Rectal smooth muscle tissue (tissue), 1 donor: ENCODE data around the gene TIGD3.

ENCODE experiments used
- H3K27ac ChIP-seq: one replicate; pipeline ENCODE4 v1.7.0; 2013; ENCODE audit warnings: low read depth, low read length, inconsistent platforms
- H3K27me3 ChIP-seq: one replicate; pipeline ENCODE4 v1.7.0; 2013; ENCODE audit warnings: low read length; ENCODE audit not compliant: control insufficient read depth, insufficient read depth
- H3K36me3 ChIP-seq: one replicate; pipeline ENCODE4 v1.7.0; 2013; ENCODE audit warnings: low read length; ENCODE audit not compliant: control insufficient read depth, insufficient read depth
- H3K4me1 ChIP-seq: one replicate; pipeline ENCODE4 v1.7.0; 2013; ENCODE audit warnings: low read length; ENCODE audit not compliant: control insufficient read depth, insufficient read depth
- H3K4me3 ChIP-seq: one replicate; pipeline ENCODE4 v1.7.0; 2013; ENCODE audit warnings: low read length
- H3K9ac ChIP-seq: one replicate; pipeline ENCODE4 v1.7.0; 2013; ENCODE audit warnings: low read length

The TIGD3 gene, protein sequence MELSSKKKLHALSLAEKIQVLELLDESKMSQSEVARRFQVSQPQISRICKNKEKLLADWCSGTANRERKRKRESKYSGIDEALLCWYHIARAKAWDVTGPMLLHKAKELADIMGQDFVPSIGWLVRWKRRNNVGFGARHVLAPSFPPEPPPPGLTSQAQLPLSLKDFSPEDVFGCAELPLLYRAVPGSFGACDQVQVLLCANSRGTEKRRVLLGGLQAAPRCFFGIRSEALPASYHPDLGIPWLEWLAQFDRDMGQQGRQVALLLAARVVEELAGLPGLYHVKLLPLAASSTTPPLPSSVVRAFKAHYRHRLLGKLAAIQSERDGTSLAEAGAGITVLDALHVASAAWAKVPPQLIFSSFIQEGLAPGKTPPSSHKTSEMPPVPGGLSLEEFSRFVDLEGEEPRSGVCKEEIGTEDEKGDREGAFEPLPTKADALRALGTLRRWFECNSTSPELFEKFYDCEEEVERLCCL

DNA sequence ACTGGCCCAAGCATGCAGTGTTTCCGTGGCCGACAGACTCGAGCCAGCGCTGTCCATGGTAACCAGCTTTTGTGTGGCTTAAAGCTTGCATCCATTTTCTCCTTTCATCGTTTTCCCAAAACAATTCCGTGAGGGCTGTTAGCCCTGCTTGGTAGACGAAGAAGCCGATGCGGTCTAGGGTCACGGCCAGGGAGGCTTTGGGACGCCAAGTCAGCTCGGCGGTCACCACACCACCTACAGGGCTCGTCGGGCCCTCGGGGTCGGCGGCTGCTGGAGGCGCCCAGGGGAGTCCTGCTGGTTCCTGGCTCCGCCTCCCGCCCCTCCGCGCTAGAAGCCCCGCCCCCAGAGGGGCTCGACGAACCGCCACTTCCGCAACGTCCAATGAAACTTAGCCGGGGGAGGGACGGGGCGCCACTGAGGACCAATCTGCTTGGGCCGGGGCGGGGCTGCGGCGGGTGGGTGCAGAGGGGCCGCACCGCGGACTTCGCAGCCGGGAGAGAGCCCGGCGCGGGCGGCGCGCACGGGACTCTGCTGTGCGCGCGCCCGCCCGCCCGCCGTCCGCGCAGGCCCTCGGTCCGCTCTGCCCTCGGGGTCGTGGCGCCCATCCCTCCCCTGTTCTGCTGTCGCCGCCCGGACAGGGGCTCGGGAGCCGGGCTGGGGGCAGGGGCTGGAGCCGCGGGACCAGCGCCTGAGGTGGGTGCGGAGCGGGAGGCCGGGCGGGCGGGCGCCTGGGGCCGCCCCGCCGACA lies at the start of gene TIGD3:
Gene TIGD3, plus strand, starts transcription at position 487 of the 748 bp plus-strand sequence. CDS start 1,058 bp downstream, outside the sequence.
- Histone ChIP-seq H3K27me3 (peaks cover 2% of the 10 kb centered on the region), H3K27ac (peak within 1 kb of the TSS; percentile 11), H3K4me1 (peaks cover 6% of the 10 kb centered on the region), H3K36me3 (peaks cover 12% of the 10 kb centered on the region), H3K9ac (no peak within 1 kb of the TSS), H3K4me3 (peak within 1 kb of the TSS; percentile 68)

DNA sequence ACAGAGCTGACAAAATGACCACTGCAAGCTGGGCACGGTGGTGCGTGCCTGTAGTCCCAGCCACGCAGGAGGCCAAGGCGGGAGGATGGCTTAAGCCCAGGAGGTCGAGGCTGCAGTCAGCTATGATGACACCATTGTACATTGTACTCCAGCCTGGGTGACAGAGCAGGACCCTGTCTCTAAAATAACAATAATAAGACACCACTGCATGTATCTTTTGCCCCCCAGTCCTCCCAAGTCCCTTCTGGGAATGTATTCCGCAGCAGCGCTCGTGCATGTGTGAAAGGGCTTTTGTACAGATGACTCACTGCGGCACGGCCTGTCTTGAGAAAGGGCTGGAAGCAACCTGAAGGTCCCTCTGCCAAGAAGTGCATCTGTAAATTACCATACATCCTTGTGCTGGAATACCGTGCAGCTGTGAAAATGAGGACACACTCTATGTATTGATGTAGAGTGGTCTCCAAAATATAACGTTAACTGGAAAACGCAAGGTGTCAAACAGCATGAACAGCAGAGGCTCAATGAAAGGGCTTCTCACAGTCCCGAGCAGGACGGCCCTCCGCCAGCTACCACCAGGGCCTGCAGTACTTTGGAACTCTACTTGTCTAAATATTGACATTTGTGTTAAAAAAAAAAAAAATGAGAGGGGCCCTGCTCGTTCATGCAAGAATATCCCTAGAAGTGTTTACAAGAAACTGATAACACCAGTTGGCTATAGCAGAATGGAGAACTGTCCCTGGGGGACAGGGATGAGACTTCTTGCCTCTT lies 48.9 kb upstream of the TIGD3 start:
- Histone ChIP-seq H3K9ac (no peak overlapping the region), H3K4me3 (no peak overlapping the region), H3K27me3 (no peaks in the 10 kb centered on the region), H3K36me3 (no peaks in the 10 kb centered on the region), H3K4me1 (peaks cover 20% of the 10 kb centered on the region), H3K27ac (peak overlapping the region; percentile 78)

DNA sequence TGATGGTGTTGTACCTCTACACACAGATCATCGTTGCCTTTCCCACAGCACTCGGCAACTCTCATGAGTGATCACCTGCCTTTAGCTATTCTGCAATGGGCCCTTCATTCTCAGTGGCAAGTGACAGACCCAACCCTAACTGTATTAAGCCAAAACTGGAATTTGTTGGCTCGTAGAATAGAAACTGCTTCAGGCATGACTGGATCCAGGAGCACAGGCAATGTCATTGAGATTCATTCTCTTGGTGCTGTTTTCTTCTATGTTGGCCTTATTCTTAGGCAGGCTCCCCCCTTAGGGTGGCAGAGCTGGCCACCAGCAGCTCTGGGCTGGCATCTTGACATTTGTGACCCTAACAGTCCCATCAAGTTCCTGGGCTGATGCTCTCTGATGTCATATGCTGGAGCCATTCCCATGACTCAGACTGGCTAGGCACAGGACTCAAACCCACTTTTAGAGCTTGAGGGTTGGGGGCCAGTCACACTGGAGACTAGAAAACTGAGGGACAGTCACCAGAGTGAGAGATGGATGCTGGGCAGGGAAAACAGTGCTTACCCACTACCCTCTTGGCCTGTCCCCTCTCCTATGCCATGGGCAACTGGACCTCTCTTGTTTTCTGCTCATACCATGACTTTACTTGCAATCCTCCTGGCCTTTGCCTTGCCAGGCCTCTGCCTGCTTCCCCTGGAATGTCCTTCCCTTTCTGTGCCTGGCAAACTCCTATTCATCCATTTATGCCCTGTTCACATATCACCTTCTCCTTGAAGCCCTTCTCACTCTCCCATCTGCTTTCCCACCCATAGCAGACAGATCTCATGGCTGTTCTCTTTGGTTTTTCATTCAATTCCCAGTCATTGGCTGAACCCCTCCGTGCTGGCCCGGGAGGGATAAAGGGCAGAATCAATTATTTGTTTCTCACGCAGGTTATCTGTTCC lies 47.0 kb upstream of the TIGD3 start:
- Histone ChIP-seq H3K4me1 (peaks cover 12% of the 10 kb centered on the region), H3K4me3 (no peak overlapping the region), H3K9ac (no peak overlapping the region), H3K27me3 (no peaks in the 10 kb centered on the region), H3K27ac (no peak overlapping the region), H3K36me3 (no peaks in the 10 kb centered on the region)

DNA sequence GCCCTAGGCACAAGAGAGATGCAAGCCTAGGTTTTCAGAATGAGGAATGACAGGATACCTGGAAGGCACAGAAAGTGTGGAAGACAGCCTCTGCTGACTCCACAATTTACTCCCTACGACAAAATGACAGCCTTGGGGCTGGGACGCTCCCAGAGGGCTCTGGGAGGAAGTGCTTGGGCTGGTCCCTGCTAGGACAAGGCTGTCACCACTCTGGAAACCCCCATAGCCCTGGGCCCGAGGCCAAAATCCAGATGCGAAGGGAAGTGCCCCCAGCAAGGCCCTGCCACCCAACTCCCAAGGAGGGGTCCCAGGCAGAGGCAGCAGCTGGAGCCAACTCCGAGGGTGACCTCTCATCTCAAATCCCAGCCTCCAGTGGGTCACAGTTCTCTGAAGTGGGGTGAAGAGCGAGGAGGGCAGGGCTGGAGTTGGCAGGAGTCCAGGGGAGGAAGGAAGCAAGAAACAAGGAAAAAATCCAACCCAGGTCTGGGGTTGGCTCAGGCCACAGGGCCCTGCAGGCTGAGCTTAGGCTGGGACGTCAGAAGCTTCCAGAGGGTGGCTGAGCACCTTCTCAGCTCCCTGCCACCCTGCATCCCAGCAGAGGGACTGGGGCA lies 46.2 kb upstream of the TIGD3 start:
- Histone ChIP-seq H3K4me3 (no peak overlapping the region), H3K27ac (no peak overlapping the region), H3K9ac (no peak overlapping the region), H3K4me1 (peaks cover 12% of the 10 kb centered on the region), H3K27me3 (no peaks in the 10 kb centered on the region), H3K36me3 (no peaks in the 10 kb centered on the region)

DNA sequence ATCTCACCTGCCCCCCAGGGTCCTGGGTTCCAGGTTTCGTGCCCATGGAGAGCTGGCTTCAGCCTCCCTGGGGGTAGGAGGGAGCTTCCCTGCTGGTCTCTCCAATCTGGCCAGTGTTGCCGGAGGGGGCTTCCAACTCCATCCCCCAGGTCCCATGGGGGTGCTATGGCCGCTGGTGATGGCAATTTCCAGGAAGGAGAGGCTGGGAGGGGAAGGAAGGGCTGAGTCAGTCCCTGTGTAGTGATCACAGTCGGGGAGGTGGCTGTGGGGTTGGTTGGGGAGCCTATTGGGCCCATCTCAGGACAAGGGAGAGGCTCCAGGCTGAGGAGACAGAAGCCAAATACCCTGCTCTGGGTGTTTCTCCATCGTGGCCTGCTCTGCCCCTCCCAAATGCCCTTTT lies 45.5 kb upstream of the TIGD3 start:
- Histone ChIP-seq H3K27me3 (no peaks in the 10 kb centered on the region), H3K36me3 (no peaks in the 10 kb centered on the region), H3K4me1 (peaks cover 14% of the 10 kb centered on the region), H3K4me3 (no peak overlapping the region), H3K27ac (no peak overlapping the region), H3K9ac (no peak overlapping the region)

DNA sequence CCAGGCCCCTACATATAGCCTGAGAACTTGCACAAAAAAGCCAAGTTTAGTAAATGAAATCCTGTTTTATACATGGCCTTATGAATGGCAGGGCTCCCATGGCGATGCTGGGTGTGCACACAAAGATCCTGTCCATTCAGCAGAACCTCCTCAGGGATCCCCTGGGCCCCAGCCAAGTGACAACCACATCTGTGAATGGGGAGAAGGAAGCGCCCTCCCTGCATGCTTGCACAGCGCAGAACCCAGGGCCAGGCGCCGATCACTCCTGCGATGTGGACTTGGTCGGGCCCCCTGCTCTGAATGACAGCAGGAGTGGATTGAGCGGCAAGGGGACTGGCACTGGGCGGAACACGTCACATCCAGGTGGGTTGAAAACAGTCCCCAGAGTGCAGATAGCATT lies 44.3 kb upstream of the TIGD3 start:
- H3K4me3 ChIP-seq = no peak overlapping the region
- H3K27ac ChIP-seq = no peak overlapping the region
- no peak overlapping the region for H3K9ac ChIP-seq

DNA sequence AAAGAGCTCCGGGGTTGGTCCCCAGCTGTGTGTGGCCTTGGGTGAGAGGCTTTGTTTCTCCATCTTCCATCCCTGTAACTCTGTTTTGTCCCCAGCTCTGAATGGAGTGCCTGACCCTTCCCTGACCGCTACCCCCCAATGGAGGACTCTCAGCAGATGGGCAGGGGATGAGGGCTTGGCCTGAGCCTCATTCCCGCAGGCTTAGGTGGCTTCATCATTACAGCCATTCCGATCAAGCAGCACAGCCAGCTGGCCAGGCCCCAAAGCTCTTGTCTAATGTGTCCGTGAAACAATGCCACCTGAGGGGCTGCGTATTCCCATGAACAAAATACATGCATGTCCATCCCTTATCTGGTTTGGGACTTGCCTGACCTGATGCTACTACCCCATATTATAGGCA lies 43.8 kb upstream of the TIGD3 start:
- Histone ChIP-seq H3K4me3 (no peak overlapping the region), H3K27ac (no peak overlapping the region), H3K27me3 (no peaks in the 10 kb centered on the region), H3K36me3 (no peaks in the 10 kb centered on the region), H3K9ac (no peak overlapping the region), H3K4me1 (peaks cover 9% of the 10 kb centered on the region)

More for the DNA sequence above, 44.3 kb upstream of the TIGD3 start:
- Histone ChIP-seq H3K36me3 (no peaks in the 10 kb centered on the region), H3K27me3 (no peaks in the 10 kb centered on the region), H3K4me1 (peaks cover 13% of the 10 kb centered on the region)

DNA sequence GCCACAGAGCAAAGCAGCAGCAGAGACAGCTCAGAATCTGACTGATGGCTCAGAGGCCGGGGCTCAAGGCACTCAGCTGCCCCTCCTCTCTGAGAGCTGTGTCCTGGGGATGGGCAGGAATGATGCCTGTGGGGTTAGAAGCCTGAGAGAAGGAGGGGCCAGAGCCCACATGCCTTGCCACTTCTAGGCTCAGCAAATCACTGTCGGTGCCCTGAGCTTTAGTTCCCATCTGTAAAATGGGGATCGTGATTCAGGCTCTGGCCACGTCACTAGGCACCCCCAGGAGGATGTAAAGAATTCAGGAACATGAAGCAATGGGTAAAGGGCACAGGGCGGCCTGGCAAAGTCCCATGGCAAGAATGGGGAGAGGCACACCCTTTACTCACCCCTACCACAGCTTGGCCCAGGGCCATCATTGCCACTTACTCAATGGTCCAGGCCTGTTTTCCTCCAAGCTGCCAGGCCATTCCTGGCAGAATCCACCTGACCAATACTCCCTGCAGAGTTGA lies 43.3 kb upstream of the TIGD3 start:
- Histone ChIP-seq H3K4me1 (peaks cover 13% of the 10 kb centered on the region), H3K27ac (no peak overlapping the region)

DNA sequence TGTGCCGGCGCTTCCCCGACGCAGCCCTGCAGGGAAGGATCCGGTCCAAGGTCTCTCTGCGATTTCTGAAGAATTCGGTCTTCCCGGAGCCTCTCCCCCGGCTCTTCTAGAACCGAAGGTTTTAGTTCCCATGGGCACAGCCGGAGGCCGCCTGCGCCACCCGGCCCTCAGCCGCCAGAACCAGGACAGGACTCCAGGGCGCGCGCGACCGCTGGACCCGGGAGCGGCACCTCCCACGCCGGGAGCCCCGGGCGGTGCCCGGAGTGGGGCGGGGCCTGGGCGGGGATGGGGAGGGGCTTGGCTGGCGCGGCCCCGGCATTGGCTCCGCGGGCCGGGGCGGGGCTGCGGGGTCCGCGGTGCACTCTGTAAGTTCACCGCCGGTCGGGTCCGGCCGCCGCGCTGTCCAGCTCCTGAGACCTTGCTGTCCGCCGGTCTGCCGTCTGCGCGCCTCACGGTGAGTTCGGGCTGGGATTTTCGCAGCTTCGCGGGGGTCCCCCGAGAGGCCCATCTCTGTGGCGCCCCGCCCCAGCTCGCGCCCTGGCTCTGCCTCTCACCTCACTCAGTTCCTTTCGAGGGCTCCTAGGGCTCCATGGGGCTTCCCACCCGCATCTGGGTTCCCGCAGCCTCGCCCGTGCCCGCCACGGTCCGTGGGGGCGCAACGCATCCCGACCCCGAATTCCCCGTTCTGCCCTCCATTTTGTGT lies 39.9 kb upstream of the TIGD3 start, which contains the start of gene CDC42EP2:
Gene CDC42EP2, plus strand, starts transcription at position 366 of the 703 bp plus-strand sequence. CDS start 6,033 bp downstream, outside the sequence.
- peak within 1 kb of the TSS; percentile 93 for H3K27ac ChIP-seq
- peak within 1 kb of the TSS; percentile 96 for H3K4me3 ChIP-seq
- peaks cover 21% of the 10 kb centered on the region for H3K4me1 ChIP-seq
- peak within 1 kb of the TSS; percentile 73 for H3K9ac ChIP-seq
- H3K36me3 ChIP-seq = no peaks in the 10 kb centered on the region
- H3K27me3 ChIP-seq = no peaks in the 10 kb centered on the region

More for the DNA sequence above, 43.3 kb upstream of the TIGD3 start:
- no peaks in the 10 kb centered on the region for H3K27me3 ChIP-seq
- no peak overlapping the region for H3K9ac ChIP-seq
- no peak overlapping the region for H3K4me3 ChIP-seq
- H3K36me3 ChIP-seq = no peaks in the 10 kb centered on the region

DNA sequence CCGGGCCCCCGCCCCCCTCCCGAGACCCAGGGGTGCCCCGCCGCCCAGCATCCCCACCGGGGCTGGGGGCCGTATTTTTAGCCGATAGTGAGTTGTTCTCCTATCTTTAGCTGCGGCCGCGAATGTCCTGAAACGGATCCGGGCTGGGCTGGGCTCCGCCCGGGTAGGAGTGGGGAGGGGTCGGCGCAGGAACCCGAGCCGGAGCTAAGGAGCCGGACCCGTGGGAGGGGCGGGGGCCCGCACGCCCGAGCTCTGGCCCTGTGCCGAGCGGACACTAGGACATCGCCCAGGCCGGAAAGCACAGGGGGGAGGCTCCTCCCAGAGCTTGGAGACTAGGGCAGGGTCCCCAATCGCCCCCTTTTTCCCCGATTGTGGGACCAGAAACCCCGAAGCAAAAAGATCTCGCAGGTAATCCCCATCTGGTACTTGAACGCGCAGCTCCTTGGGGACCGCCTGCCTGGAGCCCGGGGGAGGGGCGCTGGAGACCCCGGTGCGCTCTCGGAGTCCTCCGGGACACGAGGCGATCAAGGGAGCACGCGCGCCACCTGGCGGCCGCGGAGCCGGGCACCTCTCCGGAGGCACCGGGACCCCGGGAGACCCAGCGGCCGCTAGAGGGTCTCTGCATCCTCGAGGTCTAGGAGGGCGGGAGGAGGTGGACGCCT lies 39.2 kb upstream of the TIGD3 start:
- Histone ChIP-seq H3K36me3 (no peaks in the 10 kb centered on the region), H3K9ac (peak overlapping the region; percentile 73), H3K27ac (peak overlapping the region; percentile 93), H3K4me3 (peak overlapping the region; percentile 96), H3K27me3 (no peaks in the 10 kb centered on the region), H3K4me1 (peaks cover 21% of the 10 kb centered on the region)
